ENCODE results near the gene PTPN4.
A peak's percentile ranks its signal among the peaks of the same experiment; 100 is the strongest.

PTPN4 gene

GRCh38 chr2:119810049-119810630 is 50.4 kb downstream of the PTPN4 start:
- no peak for DNase-seq

GRCh38 chr2:119814216-119814615 is 54.5 kb downstream of the PTPN4 start:
- no peak for DNase-seq

- DNase-seq = no peak
Measured at GRCh38 chr2:119818792-119819191, 59.1 kb downstream of the PTPN4 start.

GRCh38 chr2:119819846-119820245 is 60.1 kb downstream of the PTPN4 start:
- DNase-seq = no peak

GRCh38 chr2:119820275-119820674 is 60.6 kb downstream of the PTPN4 start:
- DNase-seq = peak; percentile 99

- DNase-seq = peak; percentile 1
Measured at GRCh38 chr2:119821266-119821665, 61.5 kb downstream of the PTPN4 start.

GRCh38 chr2:119823734-119824334 is 64.1 kb downstream of the PTPN4 start:
- DNase-seq = peak; percentile 55

GRCh38 chr2:119826370-119826961 is 66.7 kb downstream of the PTPN4 start:
- peak; percentile 46 for DNase-seq

GRCh38 chr2:119827866-119828507 is 68.3 kb downstream of the PTPN4 start:
- peak; percentile 21 for DNase-seq

GRCh38 chr2:119836455-119837142 is 76.9 kb downstream of the PTPN4 start:
- DNase-seq = no peak

GRCh38 chr2:119837350-119837749 is 77.6 kb downstream of the PTPN4 start:
- no peak for DNase-seq

GRCh38 chr2:119837759-119838158 is 78.0 kb downstream of the PTPN4 start:
- no peak for DNase-seq

GRCh38 chr2:119838179-119838578 is 78.5 kb downstream of the PTPN4 start:
- DNase-seq = no peak

GRCh38 chr2:119841550-119841949 is 81.8 kb downstream of the PTPN4 start:
- no peak for DNase-seq

GRCh38 chr2:119846021-119846420 is 86.3 kb downstream of the PTPN4 start:
- no peak for DNase-seq

GRCh38 chr2:119849838-119850565 is 90.3 kb downstream of the PTPN4 start:
- no peak for DNase-seq

- no peak for DNase-seq
Measured at GRCh38 chr2:119852214-119852613, 92.5 kb downstream of the PTPN4 start.

- DNase-seq = no peak
Measured at GRCh38 chr2:119853777-119854399, 94.2 kb downstream of the PTPN4 start.

- DNase-seq = no peak
Measured at GRCh38 chr2:119856469-119856901, 96.8 kb downstream of the PTPN4 start.

GRCh38 chr2:119857742-119858141 is 98.0 kb downstream of the PTPN4 start:
- DNase-seq = no peak

GRCh38 chr2:119859528-119859927 is 99.8 kb downstream of the PTPN4 start:
- DNase-seq = no peak

- no peak for DNase-seq
Measured at GRCh38 chr2:119860924-119861323, 101.2 kb downstream of the PTPN4 start.
